ENCODE results near the gene ENDOD1. TPM values are rescaled to one million over a fixed set of nuclear protein-coding genes. Genes with fewer than 3 reads are reported as not detected.
"Not testable (repeated sequence)": the region's sequence is repeated elsewhere in the genome, so short reads cannot be mapped to it uniquely, and the experiment has no call there.

The ENDOD1 gene
- total RNA-seq, 1 experiment from 2014 or later: 0.87 TPM

- no peaks in the 10 kb centered on the region for H3K23me2 ChIP-seq (ENCODE audit: insufficient read length, low read depth, low read length, poor library complexity, severe bottlenecking)
- no peak overlapping the region for H3K56ac ChIP-seq (ENCODE audit: insufficient read length, low read depth, low read length)
- H4K91ac ChIP-seq (ENCODE audit: insufficient read length, low read depth, low read length): no peak overlapping the region
- H3K9ac ChIP-seq (ENCODE audit: extremely low read depth, insufficient read length, low read length): no peak overlapping the region
- no peaks in the 10 kb centered on the region for H3K27me3 ChIP-seq (ENCODE audit: insufficient read depth, low read length)
- H2BK20ac ChIP-seq (ENCODE audit: low read depth, low read length, poor library complexity, severe bottlenecking): no peak overlapping the region
- H2BK15ac ChIP-seq (ENCODE audit: low read depth, low read length): no peak overlapping the region
- Mint-ChIP-seq H3K36me3 (ENCODE audit: insufficient read depth in 1 of 3, low read depth in 3 of 3) (peaks cover 0 to 2% (median 0%) of the 10 kb centered on the region in 3 experiments; a peak in 2 of 7 replicates), H3K9me3 (peaks cover 5% of the 10 kb centered on the region in 2 experiments; a peak in 4 of 5 replicates), H3K4me1 (peaks cover 21 to 25% of the 10 kb centered on the region in 2 experiments), H3K27ac (no peak overlapping the region), H3K4me3 (no peak overlapping the region), H3K27me3 (ENCODE audit: low read depth) (peaks cover 8% of the 10 kb centered on the region)
- no peak overlapping the region for H2AK5ac ChIP-seq (ENCODE audit: insufficient read length, low read length)
- no peaks in the 10 kb centered on the region for H4K20me1 ChIP-seq (ENCODE audit: control insufficient read depth, insufficient read depth, insufficient read length)
- peaks cover 4% of the 10 kb centered on the region; the same call in 1 of the 2 replicates for H3K4me1 ChIP-seq (ENCODE audit: insufficient read depth, low read length)
- no peak overlapping the region for H4K5ac ChIP-seq (ENCODE audit: insufficient read length, low read depth, low read length)
- no peak overlapping the region for H3K4me2 ChIP-seq (ENCODE audit: insufficient read depth, insufficient read length, low read length)
- H2AFZ ChIP-seq (ENCODE audit: low read length): no peak overlapping the region
- H3K79me1 ChIP-seq (ENCODE audit: insufficient read depth, low read depth, low read length, poor library complexity, severe bottlenecking): no peaks in the 10 kb centered on the region
- H2BK5ac ChIP-seq (ENCODE audit: insufficient read length, low read length): no peak overlapping the region
- no peak overlapping the region for H4K8ac ChIP-seq (replicated peaks; ENCODE audit: insufficient read length, low read depth, low read length)
- H3K79me2 ChIP-seq (ENCODE audit: insufficient read depth, low read length): no peaks in the 10 kb centered on the region
- no peak overlapping the region for H3K14ac ChIP-seq (ENCODE audit: insufficient read depth, low read length)
- no peak for TF ChIP-seq CTCF (conservative IDR thresholded peaks at IDR 0.05)
- no peak for DNase-seq
- H3K27ac ChIP-seq (ENCODE audit: insufficient read length, low read depth, low read length): no peak overlapping the region
- no peak overlapping the region for H2BK120ac ChIP-seq (ENCODE audit: low read depth, low read length, poor library complexity, severe bottlenecking)
- no peak overlapping the region for H3T11ph ChIP-seq (ENCODE audit: low read length)
- no peaks in the 10 kb centered on the region for H3K9me3 ChIP-seq (ENCODE audit: control insufficient read depth, low read depth, low read length)
- no peak overlapping the region for H3K23ac ChIP-seq (ENCODE audit: insufficient read length, low read depth, low read length)
- no peak overlapping the region for H2BK12ac ChIP-seq (ENCODE audit: insufficient read length, low read depth, low read length)
- WGBS (ENCODE audit: extremely low coverage, insufficient read length, low lambda C conversion rate): no CpG with 5 or more reads among the region's 6 CpGs
- no peak overlapping the region for H3K4ac ChIP-seq (ENCODE audit: low read depth, low read length)
- H3K18ac ChIP-seq (ENCODE audit: insufficient read length, low read depth, low read length): no peak overlapping the region
These were observed 19.3 kb downstream of the ENDOD1 start for GRCh38 chr11:95108671-95109551.

GRCh38 chr11:95111471-95111870 lies 21.8 kb downstream of the ENDOD1 start:
- not testable (repeated sequence) for H4K5ac ChIP-seq (ENCODE audit: insufficient read length, low read depth, low read length); H3K23me2 ChIP-seq (ENCODE audit: insufficient read length, low read depth, low read length, poor library complexity, severe bottlenecking); H3K27me3 ChIP-seq (ENCODE audit: insufficient read depth, low read length); H3K4me2 ChIP-seq (ENCODE audit: insufficient read depth, insufficient read length, low read length); H3K9ac ChIP-seq (ENCODE audit: extremely low read depth, insufficient read length, low read length); H4K91ac ChIP-seq (ENCODE audit: insufficient read length, low read depth, low read length); H2AFZ ChIP-seq (ENCODE audit: low read length); H3K4ac ChIP-seq (ENCODE audit: low read depth, low read length); H3K14ac ChIP-seq (ENCODE audit: insufficient read depth, low read length); H3K23ac ChIP-seq (ENCODE audit: insufficient read length, low read depth, low read length); H2BK12ac ChIP-seq (ENCODE audit: insufficient read length, low read depth, low read length); H2BK120ac ChIP-seq (ENCODE audit: low read depth, low read length, poor library complexity, severe bottlenecking); H4K20me1 ChIP-seq (ENCODE audit: control insufficient read depth, insufficient read depth, insufficient read length); DNase-seq; H3K56ac ChIP-seq (ENCODE audit: insufficient read length, low read depth, low read length); H3K36me3 Mint-ChIP-seq (ENCODE audit: insufficient read depth in 1 of 3, low read depth in 3 of 3); H2AK5ac ChIP-seq (ENCODE audit: insufficient read length, low read length); H2BK15ac ChIP-seq (ENCODE audit: low read depth, low read length); H3K18ac ChIP-seq (ENCODE audit: insufficient read length, low read depth, low read length); H3K4me1 ChIP-seq (ENCODE audit: insufficient read depth, low read length); H3K79me1 ChIP-seq (ENCODE audit: insufficient read depth, low read depth, low read length, poor library complexity, severe bottlenecking); H3K27me3 Mint-ChIP-seq (ENCODE audit: low read depth); H3K4me3 Mint-ChIP-seq; H2BK5ac ChIP-seq (ENCODE audit: insufficient read length, low read length); H3K9me3 ChIP-seq (ENCODE audit: control insufficient read depth, low read depth, low read length); H3K27ac Mint-ChIP-seq; H3K79me2 ChIP-seq (ENCODE audit: insufficient read depth, low read length); H3K9me3 Mint-ChIP-seq; H3K27ac ChIP-seq (ENCODE audit: insufficient read length, low read depth, low read length); H3T11ph ChIP-seq (ENCODE audit: low read length); H4K8ac ChIP-seq (replicated peaks; ENCODE audit: insufficient read length, low read depth, low read length); H2BK20ac ChIP-seq (ENCODE audit: low read depth, low read length, poor library complexity, severe bottlenecking)
- WGBS (ENCODE audit: extremely low coverage, insufficient read length, low lambda C conversion rate): no CpG with 5 or more reads among the region's 3 CpGs
- peaks cover 21 to 25% of the 10 kb centered on the region in 2 experiments for H3K4me1 Mint-ChIP-seq

Data from H9 (cell line).